ENCODE results near the gene ITIH3. TPM values are rescaled to one million over a fixed set of nuclear protein-coding genes. Genes with fewer than 3 reads are reported as not detected.

ITIH3 gene
- total RNA-seq, 1 donor from 2014 or later: not detected

- no peak overlapping the region for H3K27ac Mint-ChIP-seq (ENCODE audit: unreplicated experiment)
- no peak for DNase-seq (ENCODE audit: low spot score)
These were observed 37.1 kb downstream of the ITIH3 start for GRCh38 chr3:52831500-52832301.

GRCh38 chr3:52833202-52833601 is 38.6 kb downstream of the ITIH3 start:
- TF ChIP-seq CTCF (IDR thresholded peaks at IDR 0.05; ENCODE audit: unreplicated experiment): no peak
- DNase-seq (ENCODE audit: low spot score): no peak
- Mint-ChIP-seq H3K27me3 (ENCODE audit: unreplicated experiment) (peaks cover 3% of the 10 kb centered on the region), H3K4me3 (ENCODE audit: unreplicated experiment) (no peak overlapping the region), H3K36me3 (ENCODE audit: low read depth, unreplicated experiment) (peaks cover 10% of the 10 kb centered on the region), H3K4me1 (ENCODE audit: unreplicated experiment) (peaks cover 2% of the 10 kb centered on the region), H3K9me3 (ENCODE audit: unreplicated experiment) (no peaks in the 10 kb centered on the region), H3K27ac (ENCODE audit: unreplicated experiment) (no peak overlapping the region)

More at GRCh38 chr3:52831500-52832301, 37.1 kb downstream of the ITIH3 start:
- no peaks in the 10 kb centered on the region for H3K9me3 Mint-ChIP-seq (ENCODE audit: unreplicated experiment)
- no peak overlapping the region for H3K4me3 Mint-ChIP-seq (ENCODE audit: unreplicated experiment)
- H3K4me1 Mint-ChIP-seq (ENCODE audit: unreplicated experiment): peaks cover 2% of the 10 kb centered on the region
- peaks cover 5% of the 10 kb centered on the region for H3K36me3 Mint-ChIP-seq (ENCODE audit: low read depth, unreplicated experiment)
- TF ChIP-seq CTCF (IDR thresholded peaks at IDR 0.05; ENCODE audit: unreplicated experiment): no peak
- peaks cover 2% of the 10 kb centered on the region for H3K27me3 Mint-ChIP-seq (ENCODE audit: unreplicated experiment)

DNA sequence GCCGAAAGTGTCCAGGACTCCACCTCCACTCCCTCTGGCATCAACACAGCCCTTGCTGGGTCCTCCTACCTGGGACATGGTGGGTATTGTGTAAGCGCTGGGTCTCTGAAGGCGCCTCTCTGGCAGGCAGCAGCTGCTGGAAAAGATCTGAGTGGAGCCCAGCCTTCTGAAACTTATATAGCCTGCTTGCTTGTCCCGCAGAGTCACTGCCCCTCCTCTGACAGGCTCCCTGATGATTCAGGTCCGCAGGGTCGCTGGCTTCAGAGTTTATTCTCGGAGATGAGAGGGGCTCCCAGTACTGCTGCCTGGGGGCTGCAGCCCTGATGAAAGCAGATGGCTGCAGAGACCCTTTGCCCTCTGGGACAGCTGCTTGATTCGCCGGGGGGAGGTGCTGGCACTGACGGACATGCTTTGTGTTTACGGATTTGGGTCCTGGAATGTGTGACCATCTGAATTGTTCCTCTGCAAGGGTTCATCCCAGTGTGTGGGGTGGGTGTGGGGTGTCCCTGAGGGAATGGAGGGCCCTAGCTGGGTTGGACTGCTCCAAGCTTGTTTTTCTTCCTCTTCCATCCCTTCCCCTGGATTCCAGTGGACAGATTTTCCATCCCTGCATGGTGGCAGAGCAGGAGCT is 40.4 kb downstream of the ITIH3 start, which contains the start of gene MUSTN1:
MUSTN1 (minus strand) TSS at position 149 of the 631 bp plus-strand sequence; CDS start at position 78, 71 bp downstream.
- Mint-ChIP-seq H3K27ac (ENCODE audit: unreplicated experiment) (no peak within 1 kb of the TSS), H3K4me3 (ENCODE audit: unreplicated experiment) (no peak within 1 kb of the TSS), H3K36me3 (ENCODE audit: low read depth, unreplicated experiment) (peaks cover 11% of the 10 kb centered on the region), H3K4me1 (ENCODE audit: unreplicated experiment) (peaks cover 2% of the 10 kb centered on the region), H3K9me3 (ENCODE audit: unreplicated experiment) (no peaks in the 10 kb centered on the region), H3K27me3 (ENCODE audit: unreplicated experiment) (peaks cover 3% of the 10 kb centered on the region)
- no peak for TF ChIP-seq CTCF (IDR thresholded peaks at IDR 0.05; ENCODE audit: unreplicated experiment)
- no peak for DNase-seq (ENCODE audit: low spot score)

DNA sequence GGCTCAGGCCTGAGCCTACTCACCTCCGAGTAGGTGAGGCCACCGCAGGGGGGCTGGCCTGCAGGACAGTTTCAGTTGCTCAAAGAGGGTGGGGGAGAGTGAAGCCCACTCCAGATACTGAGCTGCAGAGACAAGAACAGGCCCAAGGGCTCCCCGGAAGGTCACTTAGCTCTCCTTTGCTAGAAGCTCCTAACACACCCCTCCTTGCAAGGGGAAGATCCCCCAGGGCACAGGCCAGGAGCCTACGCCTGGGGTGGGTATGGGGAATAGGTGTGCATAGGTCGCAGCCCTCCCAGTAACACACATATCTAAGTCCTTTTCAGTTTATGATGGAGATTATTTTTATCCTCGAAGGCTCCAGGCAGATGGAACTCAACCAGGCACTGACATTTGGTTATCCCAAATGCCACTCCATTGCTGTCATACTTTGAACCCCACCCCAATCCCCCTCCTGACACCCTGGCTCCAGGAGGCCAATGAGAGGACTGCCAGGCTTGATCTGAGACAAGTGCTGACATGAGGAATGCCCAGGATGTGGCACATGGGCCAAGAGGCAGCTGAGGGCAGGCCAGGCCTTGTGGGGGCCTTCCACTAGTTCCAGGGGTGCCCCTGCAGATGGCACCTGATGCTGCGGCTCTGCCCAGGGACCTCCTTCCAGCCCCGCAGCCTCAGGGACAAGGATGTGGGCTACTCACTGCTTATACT is 41.3 kb downstream of the ITIH3 start:
- peaks cover 2% of the 10 kb centered on the region for H3K4me1 Mint-ChIP-seq (ENCODE audit: unreplicated experiment)
- H3K36me3 Mint-ChIP-seq (ENCODE audit: low read depth, unreplicated experiment): peaks cover 15% of the 10 kb centered on the region
- no peak overlapping the region for H3K27ac Mint-ChIP-seq (ENCODE audit: unreplicated experiment)
- TF ChIP-seq CTCF (IDR thresholded peaks at IDR 0.05; ENCODE audit: unreplicated experiment): no peak
- H3K4me3 Mint-ChIP-seq (ENCODE audit: unreplicated experiment): no peak overlapping the region
- DNase-seq (ENCODE audit: low spot score): no peak
- no peaks in the 10 kb centered on the region for H3K9me3 Mint-ChIP-seq (ENCODE audit: unreplicated experiment)
- peaks cover 3% of the 10 kb centered on the region for H3K27me3 Mint-ChIP-seq (ENCODE audit: unreplicated experiment)

Data from endothelial cell (in vitro differentiated cells).